Hypothalamus (tissue), 51 donors: ENCODE results near the gene SOWAHA.
A peak's percentile ranks its signal among the peaks of the same experiment; 100 is the strongest.
"Not testable (repeated sequence)": the region's sequence is repeated elsewhere in the genome, so short reads cannot be mapped to it uniquely, and the experiment has no call there.

Experiments
- DNase-seq, 51 donors: peaks; one replicate each; lab custom pipeline; 2025; lab: John Stamatoyannopoulos, UW

The SOWAHA gene

DNA sequence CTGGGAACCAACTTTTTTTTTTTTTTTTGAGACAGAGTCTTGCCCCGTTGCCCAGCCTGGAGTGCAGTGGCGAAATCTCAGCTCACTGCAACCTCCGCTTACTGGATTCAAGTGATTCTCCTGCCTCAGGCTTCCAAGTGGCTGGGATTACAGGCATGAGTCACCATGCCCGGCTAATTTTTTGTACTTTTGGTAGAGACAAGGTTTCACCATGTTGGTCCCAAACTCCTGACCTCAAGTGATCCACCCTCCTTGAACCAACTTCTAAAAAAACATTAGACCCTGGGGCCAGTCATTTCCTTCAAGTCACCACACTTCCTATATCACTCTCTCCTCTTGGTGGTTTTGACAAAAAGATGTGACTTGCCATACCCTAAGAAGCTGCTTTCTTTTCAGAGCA lies 28.2 kb downstream of the SOWAHA start:
- DNase-seq = peak in 1 of 51 donors; percentile 20

DNA sequence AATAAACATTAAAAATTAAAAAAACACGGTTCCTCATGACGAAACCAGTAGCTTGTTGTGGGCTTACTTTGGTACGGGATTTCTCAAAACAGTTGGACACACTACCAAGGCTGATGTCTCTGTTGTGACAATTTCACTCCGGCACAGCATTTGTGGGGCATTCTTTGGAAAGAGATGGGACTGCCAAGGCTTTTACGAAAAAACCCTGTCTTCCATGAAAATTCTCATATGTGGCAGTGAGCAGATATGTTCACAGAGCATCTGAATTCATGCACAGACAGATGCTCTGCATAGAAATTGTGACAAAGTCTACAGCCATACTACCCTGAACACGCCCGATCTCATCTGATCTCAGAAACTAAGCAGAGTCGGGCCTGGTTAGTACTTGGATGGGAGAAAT lies 35.2 kb downstream of the SOWAHA start:
- no peak for DNase-seq

DNA sequence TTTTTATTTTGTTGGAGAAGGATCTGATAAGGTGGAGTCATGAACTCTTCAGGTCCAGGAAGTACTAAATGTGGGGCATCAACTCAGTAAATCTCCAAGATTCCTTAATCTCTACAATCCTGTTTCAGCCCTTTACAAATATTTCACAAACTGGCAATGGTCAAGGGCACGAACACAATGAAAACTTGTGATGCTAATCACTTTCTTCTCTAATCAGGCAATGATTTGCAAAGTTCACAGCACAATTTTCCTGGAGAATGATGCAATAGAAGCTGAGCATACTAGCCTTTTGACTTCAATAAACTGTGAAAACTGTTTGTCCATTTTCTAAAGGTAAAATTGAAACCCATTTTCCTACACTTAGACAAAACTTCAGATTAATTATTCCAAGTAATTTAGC lies 36.2 kb downstream of the SOWAHA start:
- DNase-seq = no peak

DNA sequence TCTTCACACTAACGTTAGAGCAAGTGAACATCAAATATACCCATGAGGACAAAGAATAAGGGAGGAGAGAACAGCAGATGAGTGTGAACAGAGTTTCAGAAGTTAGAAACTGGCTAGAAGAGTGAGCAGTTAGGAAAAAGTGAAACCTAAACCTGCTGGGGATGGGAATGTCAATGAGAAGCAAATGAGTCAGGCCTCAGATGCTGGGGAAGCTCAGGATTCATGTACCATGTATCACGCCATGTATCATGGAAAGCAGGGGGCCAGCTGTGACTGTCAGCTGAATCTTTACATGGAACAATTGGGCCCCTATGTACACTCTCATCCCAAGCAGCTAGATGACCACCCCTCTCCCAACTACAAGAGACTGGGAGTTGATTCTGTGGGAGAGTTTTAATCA lies 37.0 kb downstream of the SOWAHA start:
- DNase-seq = no peak

DNA sequence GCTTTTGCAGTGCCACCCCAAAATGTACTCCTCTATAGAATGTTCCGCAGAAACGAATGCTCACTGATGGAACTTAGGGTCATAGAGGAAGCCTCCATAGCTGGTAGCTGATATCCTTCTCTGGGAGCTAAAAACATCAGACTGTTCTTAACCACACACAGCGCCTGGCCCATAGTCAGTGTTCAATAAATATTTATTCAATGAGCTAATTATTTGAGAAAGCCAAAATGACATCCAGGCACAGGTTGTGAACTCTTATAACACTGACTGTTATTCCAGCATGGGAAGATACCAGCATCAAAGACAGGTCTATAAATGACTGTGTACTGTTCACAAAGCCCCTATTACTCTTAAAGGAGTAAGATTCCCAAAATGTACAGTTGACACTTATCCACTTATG lies 40.2 kb downstream of the SOWAHA start:
- no peak for DNase-seq

DNA sequence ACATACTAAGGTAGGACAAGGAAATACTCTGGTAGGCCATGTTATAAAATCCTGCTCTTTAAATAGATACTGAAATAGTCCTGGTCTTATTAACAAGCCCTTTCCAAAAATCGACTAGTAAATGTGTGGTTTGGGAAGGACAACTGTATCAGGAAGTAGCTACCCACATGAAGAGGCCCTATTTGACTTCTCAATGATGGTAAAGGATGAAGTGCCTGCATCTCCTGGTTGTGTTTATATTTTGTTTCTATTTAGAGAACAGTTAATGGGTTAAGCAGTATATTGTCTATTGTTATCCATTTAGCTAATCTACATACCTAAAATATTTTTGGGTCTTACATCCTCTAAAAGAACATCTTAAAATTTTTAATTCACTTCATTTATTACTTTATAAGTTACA lies 40.7 kb downstream of the SOWAHA start:
- no peak for DNase-seq

DNA sequence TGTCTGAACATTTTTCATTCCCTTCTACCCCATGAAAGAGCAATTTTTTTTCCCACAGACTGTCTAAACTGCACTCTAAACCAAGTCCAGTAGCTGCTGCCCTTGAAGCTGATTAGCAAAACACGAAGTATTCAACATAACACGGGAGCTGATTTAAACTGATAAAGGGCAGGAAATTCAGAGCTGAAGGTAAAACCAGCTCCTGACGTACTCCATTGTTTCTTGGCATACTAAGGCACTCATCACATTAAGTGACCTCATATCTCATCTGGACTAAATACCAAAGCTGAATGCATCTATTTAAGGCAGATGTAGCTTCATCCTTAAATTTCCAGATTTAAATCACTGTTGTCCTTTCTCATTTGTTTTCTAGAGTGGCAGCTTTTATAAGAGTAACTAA lies 41.2 kb downstream of the SOWAHA start:
- no peak for DNase-seq

DNA sequence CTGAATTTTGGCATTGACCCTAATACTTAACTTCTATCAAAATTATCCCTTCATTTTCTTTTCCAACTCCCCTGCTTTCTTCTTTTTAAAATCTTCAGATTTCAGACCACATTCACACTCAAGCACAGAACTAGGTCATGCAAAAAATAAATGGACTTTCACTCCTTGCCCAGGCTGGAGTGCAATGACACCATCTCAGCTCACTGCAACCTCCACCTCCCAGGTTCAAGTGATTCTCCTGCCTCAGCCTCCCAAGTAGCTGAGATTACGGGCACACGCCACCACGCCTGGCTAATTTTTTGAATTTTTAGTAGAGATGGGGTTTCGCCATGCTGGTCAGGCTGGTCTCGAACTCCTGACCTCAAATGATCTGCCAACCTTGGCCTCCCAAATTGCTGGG lies 41.9 kb downstream of the SOWAHA start:
- DNase-seq = not testable (repeated sequence)

DNA sequence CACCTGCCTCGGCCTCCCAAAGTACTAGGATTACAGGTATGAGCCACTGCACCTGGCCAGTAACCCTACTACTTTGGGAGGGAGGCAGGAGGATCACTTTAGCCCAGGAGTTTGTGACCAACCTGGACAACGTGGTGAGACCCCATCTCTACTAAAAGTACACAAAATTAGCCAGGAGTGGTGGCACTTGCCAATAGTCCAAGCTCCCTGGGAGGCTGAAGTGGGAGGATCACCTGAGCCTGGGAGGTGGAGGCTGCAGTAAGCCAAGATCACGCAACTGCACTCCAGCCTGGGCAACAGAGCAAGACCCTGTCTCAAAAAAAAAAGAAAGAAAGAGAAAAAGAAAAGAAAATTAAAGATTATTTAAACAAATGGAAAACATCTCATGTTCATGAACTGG lies 42.9 kb downstream of the SOWAHA start:
- no peak for DNase-seq

DNA sequence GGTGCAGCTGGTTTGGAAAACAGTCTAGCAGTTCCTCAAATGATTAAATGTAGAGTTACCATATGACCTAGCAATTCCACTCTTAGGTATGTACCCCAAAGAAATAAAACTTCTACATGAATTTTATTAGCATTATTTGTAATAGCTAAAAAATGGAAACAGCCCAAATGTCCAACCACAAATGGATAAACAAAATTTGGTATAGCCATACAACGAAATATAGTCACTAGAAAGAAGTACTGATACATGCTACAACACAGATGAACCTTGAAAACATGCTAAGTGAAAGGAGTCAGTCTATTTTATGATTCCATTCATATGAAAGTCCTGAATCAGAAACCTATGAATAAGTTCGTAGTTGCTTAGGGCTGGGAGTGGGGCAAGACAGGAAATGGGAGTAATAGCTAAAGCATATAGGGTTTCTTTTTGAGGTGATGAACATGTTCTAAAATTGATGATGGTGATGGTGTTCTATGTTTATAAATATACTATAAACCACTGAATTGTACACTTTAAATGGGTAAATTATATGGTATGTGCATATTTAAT lies 46.9 kb downstream of the SOWAHA start:
- DNase-seq = no peak

DNA sequence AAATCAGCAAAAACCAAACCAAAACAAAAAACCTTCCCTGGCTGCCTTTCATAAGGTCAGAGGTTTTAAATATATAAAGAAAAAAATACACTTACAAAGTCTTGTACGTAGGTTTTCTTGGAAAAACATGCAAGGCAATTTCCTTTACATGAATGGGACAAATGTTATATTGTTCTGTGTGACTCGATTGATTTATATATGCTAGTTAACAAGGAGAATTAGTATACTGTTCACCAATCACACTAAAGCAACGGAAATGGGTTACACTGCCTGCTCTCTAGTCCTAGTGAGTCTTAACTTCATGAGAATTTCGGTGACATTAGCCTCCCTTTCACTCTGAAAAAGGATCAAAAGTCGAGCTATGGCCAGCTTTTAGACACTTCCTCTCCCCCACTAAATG lies 47.6 kb downstream of the SOWAHA start:
- no peak for DNase-seq

DNA sequence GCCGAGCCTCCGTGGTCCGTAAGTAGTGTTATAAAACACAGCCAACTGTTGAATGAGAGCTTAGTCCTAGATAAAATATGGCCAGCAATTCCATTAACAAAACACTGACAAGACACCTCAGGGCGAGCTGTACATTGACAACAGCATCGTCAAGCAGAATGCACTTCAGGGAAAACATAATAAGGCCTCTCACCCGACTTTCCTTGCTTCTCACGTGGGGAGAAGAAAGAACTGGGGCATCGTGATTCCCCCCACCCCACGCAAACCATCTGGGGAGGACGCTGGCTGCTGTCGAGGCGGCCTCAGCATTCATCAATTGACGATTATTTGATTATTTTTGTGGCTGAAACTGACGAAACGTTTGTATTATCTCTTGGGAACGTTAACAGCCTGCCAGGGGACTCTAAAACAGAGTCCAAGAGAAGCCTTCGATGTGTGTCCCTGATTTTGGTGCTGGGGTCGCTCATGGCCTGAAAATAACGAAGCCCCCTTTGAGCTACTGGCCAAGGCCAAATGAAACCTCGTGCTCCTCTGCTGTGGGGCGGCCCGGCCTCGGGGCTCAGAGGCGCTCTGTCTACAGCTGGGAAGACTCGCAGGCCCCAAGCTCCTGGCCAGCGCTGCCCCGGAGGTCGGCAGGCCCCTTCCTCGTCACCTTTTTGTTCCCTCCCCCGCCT lies 52.7 kb downstream of the SOWAHA start:
- peak in 2 of 51 donors; percentile 24 to 41 for DNase-seq
